Astrocyte (in vitro differentiated cells and primary cell): ENCODE data around the gene ACYP1. TPM values are rescaled to one million over a fixed set of nuclear protein-coding genes. Genes with fewer than 3 reads are reported as not detected.

Experiments used
- DNase-seq: peaks from one replicate; pipeline ENCODE4 v3.0.0-alpha.2; 2010; ENCODE audit warnings: low read depth
- FAIRE-seq: peaks from 2 replicates; lab custom pipeline; 2011; peaks lifted over from hg19 to GRCh38; lab: Jason Lieb, UNC
- H2AFZ ChIP-seq: 2 replicates; pipeline ENCODE4 v1.6.0; 2012; ENCODE audit warnings: low read depth, low read length, inconsistent platforms
- H3K27ac ChIP-seq: 2 replicates; pipeline ENCODE4 v1.5.1; 2011; ENCODE audit warnings: low read depth, low read length, inconsistent platforms
- H3K27me3 ChIP-seq: 2 replicates; pipeline ENCODE4 v1.6.0; 2011; ENCODE audit warnings: low read length, inconsistent platforms; ENCODE audit not compliant: insufficient read depth
- H3K36me3 ChIP-seq: 2 replicates; pipeline ENCODE4 v1.5.1; 2011; ENCODE audit warnings: low read length, inconsistent platforms; ENCODE audit not compliant: insufficient read depth
- H3K4me1 ChIP-seq: 2 replicates; pipeline ENCODE4 v1.5.1; 2011; ENCODE audit warnings: low read length, inconsistent platforms; ENCODE audit not compliant: insufficient read depth
- H3K4me2 ChIP-seq: 2 replicates; pipeline ENCODE4 v1.6.0; 2012; ENCODE audit warnings: low read length, inconsistent platforms
- H3K4me3 ChIP-seq: 2 replicates; pipeline ENCODE4 v1.5.1; 2011; ENCODE audit warnings: low read depth, mild to moderate bottlenecking, low read length, inconsistent platforms; ENCODE audit not compliant: insufficient read depth
- H3K79me2 ChIP-seq: 2 replicates; pipeline ENCODE4 v1.6.0; 2012; ENCODE audit warnings: mild to moderate bottlenecking, low read length, inconsistent platforms; ENCODE audit not compliant: insufficient read depth
- H3K9ac ChIP-seq: 2 replicates; pipeline ENCODE4 v1.6.0; 2012; ENCODE audit warnings: mild to moderate bottlenecking, low read length, inconsistent platforms
- H3K9me3 ChIP-seq: 2 replicates; pipeline ENCODE4 v1.5.1; 2012; ENCODE audit warnings: low read depth, mild to moderate bottlenecking, low read length, inconsistent platforms; ENCODE audit not compliant: insufficient read depth
- H4K20me1 ChIP-seq: 2 replicates; pipeline ENCODE4 v1.6.0; 2012; ENCODE audit warnings: low read length, inconsistent platforms; ENCODE audit not compliant: insufficient read depth
- H3K27ac Mint-ChIP-seq: one replicate; pipeline ENCODE4 v1.8.0; 2021; ENCODE audit warnings: mild to moderate bottlenecking, mixed read lengths; ENCODE audit not compliant: unreplicated experiment
- H3K27me3 Mint-ChIP-seq: one replicate; pipeline ENCODE4 v1.8.0; 2021; ENCODE audit warnings: low read depth, mixed read lengths; ENCODE audit not compliant: unreplicated experiment
- H3K36me3 Mint-ChIP-seq: one replicate; pipeline ENCODE4 v1.8.0; 2021; ENCODE audit warnings: low read depth, mixed read lengths; ENCODE audit not compliant: unreplicated experiment
- H3K4me1 Mint-ChIP-seq: one replicate; pipeline ENCODE4 v1.8.0; 2021; ENCODE audit warnings: low read depth, mixed read lengths; ENCODE audit not compliant: unreplicated experiment
- H3K4me3 Mint-ChIP-seq: one replicate; pipeline ENCODE4 v1.8.0; 2021; ENCODE audit warnings: mild to moderate bottlenecking, moderate library complexity, mixed read lengths; ENCODE audit not compliant: unreplicated experiment
- H3K9me3 Mint-ChIP-seq: one replicate; pipeline ENCODE4 v1.8.0; 2021; ENCODE audit warnings: mild to moderate bottlenecking, mixed read lengths; ENCODE audit not compliant: unreplicated experiment
- CTCF ChIP-seq: IDR thresholded peaks from 2 replicates; pipeline ENCODE4 v1.5.1; 2011; ENCODE audit warnings: low read depth, mild to moderate bottlenecking, inconsistent platforms, low read length, moderate library complexity; ENCODE audit not compliant: insufficient read depth
- EZH2 ChIP-seq: IDR thresholded peaks from 2 replicates; pipeline ENCODE4 v1.6.1; 2012; ENCODE audit warnings: mild to moderate bottlenecking, low read length, inconsistent platforms; ENCODE audit not compliant: insufficient read depth
- total RNA-seq: library from RNA; stranded (reverse); gene quantifications from 2 replicates; pipeline ENCODE4 v1.2.1, GENCODE V29; 2021

Gene ACYP1
- total RNA-seq, 1 donor from 2014 or later = 8.9 TPM

- Mint-ChIP-seq H3K27me3 (no peaks in the 10 kb centered on the region), H3K36me3 (peaks cover 19% of the 10 kb centered on the region), H3K4me1 (peaks cover 2% of the 10 kb centered on the region), H3K27ac (no peak overlapping the region), H3K4me3 (no peak overlapping the region), H3K9me3 (peaks cover 1% of the 10 kb centered on the region)
- no peak overlapping the region for H3K4me2 ChIP-seq
- FAIRE-seq (no peak), DNase-seq (no peak)
- H3K4me1 ChIP-seq = no peaks in the 10 kb centered on the region
- H3K9me3 ChIP-seq = no peaks in the 10 kb centered on the region
- H3K27me3 ChIP-seq = no peaks in the 10 kb centered on the region
- peaks cover 20% of the 10 kb centered on the region for H3K36me3 ChIP-seq
- no peak overlapping the region for H3K27ac ChIP-seq
- H3K4me3 ChIP-seq = no peak overlapping the region
- no peaks in the 10 kb centered on the region for H3K79me2 ChIP-seq
- H3K9ac ChIP-seq = no peak overlapping the region
- no peak for TF ChIP-seq CTCF
- TF ChIP-seq EZH2 = no peak
- H2AFZ ChIP-seq = no peak overlapping the region
- peaks cover 4% of the 10 kb centered on the region for H4K20me1 ChIP-seq
Measured at GRCh38 chr14:75094896-75095295, 31.1 kb upstream of the ACYP1 start.

GRCh38 chr14:75092698-75093097 is 28.9 kb upstream of the ACYP1 start:
- H3K27ac Mint-ChIP-seq = no peak overlapping the region
- H3K9me3 Mint-ChIP-seq = no peaks in the 10 kb centered on the region
- Histone ChIP-seq H3K27me3 (no peaks in the 10 kb centered on the region), H3K4me3 (no peak overlapping the region), H3K4me2 (no peak overlapping the region), H3K36me3 (peaks cover 16% of the 10 kb centered on the region), H3K9me3 (no peaks in the 10 kb centered on the region), H3K9ac (no peak overlapping the region), H2AFZ (no peak overlapping the region), H3K79me2 (no peaks in the 10 kb centered on the region), H3K4me1 (no peaks in the 10 kb centered on the region), H4K20me1 (peaks cover under 1% of the 10 kb centered on the region), H3K27ac (no peak overlapping the region)
- no peak for TF ChIP-seq CTCF
- no peak for TF ChIP-seq EZH2
- DNase-seq (no peak), FAIRE-seq (no peak)
- no peaks in the 10 kb centered on the region for H3K27me3 Mint-ChIP-seq
- peaks cover 10% of the 10 kb centered on the region for H3K36me3 Mint-ChIP-seq
- H3K4me3 Mint-ChIP-seq = no peak overlapping the region
- H3K4me1 Mint-ChIP-seq = no peaks in the 10 kb centered on the region

- no peak overlapping the region for H3K9ac ChIP-seq
- H3K36me3 Mint-ChIP-seq = peaks cover 13% of the 10 kb centered on the region
- H3K4me2 ChIP-seq = no peak overlapping the region
- H3K4me1 Mint-ChIP-seq = no peaks in the 10 kb centered on the region
- no peaks in the 10 kb centered on the region for H3K9me3 ChIP-seq
- H3K36me3 ChIP-seq = peaks cover 23% of the 10 kb centered on the region
- H3K9me3 Mint-ChIP-seq = no peaks in the 10 kb centered on the region
- H2AFZ ChIP-seq = no peak overlapping the region
- TF ChIP-seq CTCF = no peak
- no peak for TF ChIP-seq EZH2
- H3K4me1 ChIP-seq = no peaks in the 10 kb centered on the region
- H3K27me3 Mint-ChIP-seq = no peaks in the 10 kb centered on the region
- no peaks in the 10 kb centered on the region for H3K27me3 ChIP-seq
- FAIRE-seq = no peak
- H3K27ac Mint-ChIP-seq = no peak overlapping the region
- H3K4me3 ChIP-seq = no peak overlapping the region
- H3K79me2 ChIP-seq = no peaks in the 10 kb centered on the region
- H3K27ac ChIP-seq = no peak overlapping the region
- H3K4me3 Mint-ChIP-seq = peak overlapping the region; percentile 7
- DNase-seq = no peak
- H4K20me1 ChIP-seq = no peaks in the 10 kb centered on the region
Measured at GRCh38 chr14:75091251-75091650, 27.4 kb upstream of the ACYP1 start.
